HL-60 (cell line): ENCODE data around the gene PDE8A.

ENCODE experiments used
- GABPA ChIP-seq: IDR thresholded peaks from 2 replicates; pipeline ENCODE4 v1.6.1; 2012; ENCODE audit warnings: low read depth
- POLR2AphosphoS5 ChIP-seq: IDR thresholded peaks from 2 replicates; pipeline ENCODE4 v1.6.1; 2012; ENCODE audit warnings: low read depth
- SPI1 ChIP-seq: IDR thresholded peaks from 2 replicates; pipeline ENCODE4 v1.6.1; 2012; ENCODE audit warnings: low read depth, mild to moderate bottlenecking, borderline replicate concordance
- TF ChIP-seq, protein P1 (sequence below): IDR thresholded peaks from one replicate; pipeline ENCODE4 v1.5.1; 2011; ENCODE audit warnings: low read length, control low read depth, inconsistent platforms; ENCODE audit not compliant: insufficient read depth
- TF ChIP-seq, protein P2 (sequence below): IDR thresholded peaks from 2 replicates; pipeline ENCODE4 v1.6.1; 2012; ENCODE audit warnings: low read depth; ENCODE audit not compliant: insufficient replicate concordance

DNA sequence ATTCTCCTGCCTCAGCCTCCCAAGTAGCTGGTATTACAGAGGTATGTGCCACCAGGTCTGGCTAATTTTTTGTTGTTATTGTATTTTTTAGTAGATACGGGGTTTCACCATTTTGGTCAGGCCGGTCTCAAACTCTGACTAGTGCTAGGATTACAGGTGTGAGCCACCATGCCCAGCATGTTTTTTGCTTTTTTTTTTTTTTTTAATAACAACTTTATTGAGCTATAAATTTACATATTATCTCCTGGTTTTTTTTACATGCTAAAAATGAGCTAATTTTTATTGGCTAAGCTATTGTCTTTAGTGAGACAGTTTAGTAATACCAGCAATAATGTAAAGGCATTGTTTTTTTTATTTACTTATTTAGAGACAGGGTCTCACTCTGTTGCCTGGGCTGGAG lies 105.2 kb downstream of the PDE8A start:
- TF ChIP-seq POLR2AphosphoS5 (no peak), GABPA (no peak), SPI1 (no peak)
- TF ChIP-seq, protein P1, sequence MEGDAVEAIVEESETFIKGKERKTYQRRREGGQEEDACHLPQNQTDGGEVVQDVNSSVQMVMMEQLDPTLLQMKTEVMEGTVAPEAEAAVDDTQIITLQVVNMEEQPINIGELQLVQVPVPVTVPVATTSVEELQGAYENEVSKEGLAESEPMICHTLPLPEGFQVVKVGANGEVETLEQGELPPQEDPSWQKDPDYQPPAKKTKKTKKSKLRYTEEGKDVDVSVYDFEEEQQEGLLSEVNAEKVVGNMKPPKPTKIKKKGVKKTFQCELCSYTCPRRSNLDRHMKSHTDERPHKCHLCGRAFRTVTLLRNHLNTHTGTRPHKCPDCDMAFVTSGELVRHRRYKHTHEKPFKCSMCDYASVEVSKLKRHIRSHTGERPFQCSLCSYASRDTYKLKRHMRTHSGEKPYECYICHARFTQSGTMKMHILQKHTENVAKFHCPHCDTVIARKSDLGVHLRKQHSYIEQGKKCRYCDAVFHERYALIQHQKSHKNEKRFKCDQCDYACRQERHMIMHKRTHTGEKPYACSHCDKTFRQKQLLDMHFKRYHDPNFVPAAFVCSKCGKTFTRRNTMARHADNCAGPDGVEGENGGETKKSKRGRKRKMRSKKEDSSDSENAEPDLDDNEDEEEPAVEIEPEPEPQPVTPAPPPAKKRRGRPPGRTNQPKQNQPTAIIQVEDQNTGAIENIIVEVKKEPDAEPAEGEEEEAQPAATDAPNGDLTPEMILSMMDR, result no peak
- TF ChIP-seq, protein P2, sequence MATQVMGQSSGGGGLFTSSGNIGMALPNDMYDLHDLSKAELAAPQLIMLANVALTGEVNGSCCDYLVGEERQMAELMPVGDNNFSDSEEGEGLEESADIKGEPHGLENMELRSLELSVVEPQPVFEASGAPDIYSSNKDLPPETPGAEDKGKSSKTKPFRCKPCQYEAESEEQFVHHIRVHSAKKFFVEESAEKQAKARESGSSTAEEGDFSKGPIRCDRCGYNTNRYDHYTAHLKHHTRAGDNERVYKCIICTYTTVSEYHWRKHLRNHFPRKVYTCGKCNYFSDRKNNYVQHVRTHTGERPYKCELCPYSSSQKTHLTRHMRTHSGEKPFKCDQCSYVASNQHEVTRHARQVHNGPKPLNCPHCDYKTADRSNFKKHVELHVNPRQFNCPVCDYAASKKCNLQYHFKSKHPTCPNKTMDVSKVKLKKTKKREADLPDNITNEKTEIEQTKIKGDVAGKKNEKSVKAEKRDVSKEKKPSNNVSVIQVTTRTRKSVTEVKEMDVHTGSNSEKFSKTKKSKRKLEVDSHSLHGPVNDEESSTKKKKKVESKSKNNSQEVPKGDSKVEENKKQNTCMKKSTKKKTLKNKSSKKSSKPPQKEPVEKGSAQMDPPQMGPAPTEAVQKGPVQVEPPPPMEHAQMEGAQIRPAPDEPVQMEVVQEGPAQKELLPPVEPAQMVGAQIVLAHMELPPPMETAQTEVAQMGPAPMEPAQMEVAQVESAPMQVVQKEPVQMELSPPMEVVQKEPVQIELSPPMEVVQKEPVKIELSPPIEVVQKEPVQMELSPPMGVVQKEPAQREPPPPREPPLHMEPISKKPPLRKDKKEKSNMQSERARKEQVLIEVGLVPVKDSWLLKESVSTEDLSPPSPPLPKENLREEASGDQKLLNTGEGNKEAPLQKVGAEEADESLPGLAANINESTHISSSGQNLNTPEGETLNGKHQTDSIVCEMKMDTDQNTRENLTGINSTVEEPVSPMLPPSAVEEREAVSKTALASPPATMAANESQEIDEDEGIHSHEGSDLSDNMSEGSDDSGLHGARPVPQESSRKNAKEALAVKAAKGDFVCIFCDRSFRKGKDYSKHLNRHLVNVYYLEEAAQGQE, result no peak
